Epithelial cell of proximal tubule (primary cell): Measurements from ENCODE around the gene KRT8. TPM values are rescaled to one million over a fixed set of nuclear protein-coding genes. Genes with fewer than 3 reads are reported as not detected.

Experiments
- DNase-seq: peaks from one replicate; pipeline ENCODE4 v3.0.0-alpha.2; 2011; ENCODE audit warnings: low read depth
- H3K4me3 ChIP-seq: 2 replicates; pipeline ENCODE4 v1.5.1; 2011; ENCODE audit warnings: low read depth, mild to moderate bottlenecking, low read length
- total RNA-seq: library from RNA; depleted of rRNA; stranded (reverse); fragments of >200 nt; gene quantifications from 2 replicates; pipeline ENCODE4 v1.2.3, GENCODE V29; 2015
- TF ChIP-seq, protein P1 (sequence below): conservative IDR thresholded peaks from 2 replicates; pipeline ENCODE4 v1.5.1; 2012; ENCODE audit warnings: low read depth, mild to moderate bottlenecking, low read length

The KRT8 gene
- total RNA-seq, 1 donor from 2014 or later = 1,207 TPM

DNA sequence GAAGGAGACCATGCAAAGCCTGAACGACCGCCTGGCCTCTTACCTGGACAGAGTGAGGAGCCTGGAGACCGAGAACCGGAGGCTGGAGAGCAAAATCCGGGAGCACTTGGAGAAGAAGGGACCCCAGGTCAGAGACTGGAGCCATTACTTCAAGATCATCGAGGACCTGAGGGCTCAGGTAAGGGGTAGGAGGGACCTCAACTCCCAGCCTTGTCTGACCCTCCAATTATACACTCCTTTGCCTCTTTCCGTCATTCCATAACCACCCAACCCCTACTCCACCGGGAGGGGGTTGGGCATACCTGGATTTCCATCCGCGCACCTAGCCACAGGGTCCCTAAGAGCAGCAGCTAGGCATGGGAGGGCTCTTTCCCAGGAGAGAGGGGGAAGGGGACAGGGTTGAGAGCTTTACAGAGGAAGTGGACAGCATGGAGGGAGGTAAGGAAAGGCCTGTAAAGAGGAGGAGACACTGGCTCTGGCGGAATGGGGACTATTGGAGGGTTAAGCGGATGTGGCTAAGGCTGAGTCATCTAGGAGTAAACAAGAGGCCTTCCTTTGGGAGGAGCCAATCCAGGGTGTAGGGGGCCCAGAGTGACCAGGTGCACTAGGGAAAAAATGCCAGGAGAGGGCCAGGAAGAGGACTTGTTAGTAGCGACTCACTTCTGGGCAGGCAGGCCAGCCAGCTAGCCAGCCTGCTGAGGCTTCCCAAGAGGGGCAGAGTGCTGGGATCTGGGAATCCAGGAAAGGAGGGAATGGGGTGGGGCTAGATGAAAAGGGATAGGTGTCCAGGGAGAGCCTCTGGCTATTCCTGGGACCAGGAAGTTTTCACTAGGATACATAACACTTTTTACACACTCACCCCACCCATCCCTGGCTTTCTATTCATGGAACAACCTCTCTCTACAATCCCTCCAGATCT lies 44.8 kb upstream of the KRT8 start:
- peak; percentile 88 for DNase-seq
- TF ChIP-seq, protein P1, sequence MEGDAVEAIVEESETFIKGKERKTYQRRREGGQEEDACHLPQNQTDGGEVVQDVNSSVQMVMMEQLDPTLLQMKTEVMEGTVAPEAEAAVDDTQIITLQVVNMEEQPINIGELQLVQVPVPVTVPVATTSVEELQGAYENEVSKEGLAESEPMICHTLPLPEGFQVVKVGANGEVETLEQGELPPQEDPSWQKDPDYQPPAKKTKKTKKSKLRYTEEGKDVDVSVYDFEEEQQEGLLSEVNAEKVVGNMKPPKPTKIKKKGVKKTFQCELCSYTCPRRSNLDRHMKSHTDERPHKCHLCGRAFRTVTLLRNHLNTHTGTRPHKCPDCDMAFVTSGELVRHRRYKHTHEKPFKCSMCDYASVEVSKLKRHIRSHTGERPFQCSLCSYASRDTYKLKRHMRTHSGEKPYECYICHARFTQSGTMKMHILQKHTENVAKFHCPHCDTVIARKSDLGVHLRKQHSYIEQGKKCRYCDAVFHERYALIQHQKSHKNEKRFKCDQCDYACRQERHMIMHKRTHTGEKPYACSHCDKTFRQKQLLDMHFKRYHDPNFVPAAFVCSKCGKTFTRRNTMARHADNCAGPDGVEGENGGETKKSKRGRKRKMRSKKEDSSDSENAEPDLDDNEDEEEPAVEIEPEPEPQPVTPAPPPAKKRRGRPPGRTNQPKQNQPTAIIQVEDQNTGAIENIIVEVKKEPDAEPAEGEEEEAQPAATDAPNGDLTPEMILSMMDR = peak; percentile 14
- H3K4me3 ChIP-seq = peak overlapping the region; percentile 80

DNA sequence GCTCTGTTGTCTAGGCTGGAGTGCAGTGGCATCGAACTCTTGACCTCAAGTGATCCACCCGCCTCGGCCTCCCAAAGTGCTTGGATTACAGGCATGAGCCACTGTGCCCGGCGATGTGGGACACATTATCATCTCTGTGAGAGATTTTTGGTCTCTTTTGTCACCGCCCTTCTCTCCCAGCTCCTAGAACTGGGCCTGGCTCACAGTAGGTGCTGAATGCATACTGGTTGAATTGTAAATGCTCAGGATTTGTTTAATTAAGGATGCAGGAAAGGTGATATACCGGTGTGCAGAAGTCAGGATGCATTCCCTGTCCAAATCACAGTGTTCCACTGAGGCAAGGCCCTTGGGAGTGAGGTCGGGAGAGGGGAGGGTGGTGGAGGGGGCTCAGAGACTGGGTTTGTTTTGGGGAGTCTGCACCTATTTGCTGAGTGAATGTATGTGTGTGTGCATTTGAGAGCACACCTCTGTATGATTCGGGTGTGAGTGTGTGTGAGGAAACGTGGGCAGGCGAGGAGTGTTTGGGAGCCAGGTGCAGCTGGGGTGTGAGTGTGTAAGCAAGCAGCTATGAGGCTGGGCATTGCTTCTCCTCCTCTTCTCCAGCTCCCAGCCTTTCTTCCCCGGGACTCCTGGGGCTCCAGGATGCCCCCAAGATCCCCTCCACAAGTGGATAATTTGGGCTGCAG lies 43.0 kb upstream of the KRT8 start:
- TF ChIP-seq, protein P1 = no peak
- no peak overlapping the region for H3K4me3 ChIP-seq
- no peak for DNase-seq

DNA sequence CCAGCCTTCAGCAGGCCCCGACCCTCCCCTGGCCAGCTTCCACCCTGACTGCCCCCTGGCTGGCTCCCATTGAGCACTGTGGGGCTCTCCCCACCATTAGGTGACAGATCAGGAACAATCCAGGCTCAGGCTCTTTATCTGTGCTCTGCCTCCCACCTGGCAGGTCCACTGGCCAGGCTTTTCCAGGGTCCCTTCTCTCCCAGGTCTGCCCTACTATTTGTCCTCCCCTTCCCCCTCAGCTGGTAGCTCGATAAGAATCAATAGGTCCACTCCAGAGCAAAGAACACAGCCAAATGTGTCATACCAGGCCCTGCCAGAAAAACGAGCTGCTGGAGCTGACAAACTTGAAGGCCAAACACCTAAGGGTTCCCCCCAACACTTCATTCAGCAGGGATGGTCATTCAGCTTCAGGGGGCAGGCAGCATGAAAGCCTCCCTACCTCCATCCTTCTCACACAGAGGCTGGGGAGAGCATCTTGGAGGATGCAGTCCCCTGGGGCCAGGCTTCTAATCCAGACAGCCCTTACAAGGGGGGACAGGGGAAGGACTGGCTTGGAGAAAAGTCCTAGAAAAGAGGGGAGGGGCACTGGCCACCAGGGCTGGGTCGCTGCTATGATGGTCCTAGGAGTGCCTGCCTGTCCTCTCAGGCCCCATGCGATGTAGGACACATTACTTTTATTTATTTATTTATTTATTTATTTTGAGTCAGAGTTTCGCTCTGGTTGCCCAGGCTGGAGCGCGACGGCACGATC lies 42.1 kb upstream of the KRT8 start:
- no peak for DNase-seq
- no peak overlapping the region for H3K4me3 ChIP-seq
- TF ChIP-seq, protein P1 = no peak

DNA sequence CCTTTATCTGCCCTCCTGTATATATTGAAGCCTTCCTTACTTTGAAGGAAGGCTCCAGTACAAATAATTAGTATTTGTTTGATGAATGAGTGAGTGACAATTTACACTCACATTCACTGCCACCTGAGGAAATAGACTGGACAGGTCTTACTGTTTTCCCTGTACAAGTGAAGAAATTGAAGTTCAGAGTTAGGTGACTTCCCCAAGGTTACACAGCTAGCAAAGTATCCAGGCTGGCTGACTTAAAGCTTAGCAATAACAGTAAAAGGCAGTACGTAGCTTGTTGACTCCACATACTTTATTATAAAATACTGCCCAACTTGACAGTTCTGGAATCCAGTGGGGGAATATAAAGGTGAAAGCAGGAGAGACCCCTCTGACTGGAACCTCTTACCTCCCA lies 41.5 kb upstream of the KRT8 start:
- no peak overlapping the region for H3K4me3 ChIP-seq
- DNase-seq = no peak
- TF ChIP-seq, protein P1 = no peak

DNA sequence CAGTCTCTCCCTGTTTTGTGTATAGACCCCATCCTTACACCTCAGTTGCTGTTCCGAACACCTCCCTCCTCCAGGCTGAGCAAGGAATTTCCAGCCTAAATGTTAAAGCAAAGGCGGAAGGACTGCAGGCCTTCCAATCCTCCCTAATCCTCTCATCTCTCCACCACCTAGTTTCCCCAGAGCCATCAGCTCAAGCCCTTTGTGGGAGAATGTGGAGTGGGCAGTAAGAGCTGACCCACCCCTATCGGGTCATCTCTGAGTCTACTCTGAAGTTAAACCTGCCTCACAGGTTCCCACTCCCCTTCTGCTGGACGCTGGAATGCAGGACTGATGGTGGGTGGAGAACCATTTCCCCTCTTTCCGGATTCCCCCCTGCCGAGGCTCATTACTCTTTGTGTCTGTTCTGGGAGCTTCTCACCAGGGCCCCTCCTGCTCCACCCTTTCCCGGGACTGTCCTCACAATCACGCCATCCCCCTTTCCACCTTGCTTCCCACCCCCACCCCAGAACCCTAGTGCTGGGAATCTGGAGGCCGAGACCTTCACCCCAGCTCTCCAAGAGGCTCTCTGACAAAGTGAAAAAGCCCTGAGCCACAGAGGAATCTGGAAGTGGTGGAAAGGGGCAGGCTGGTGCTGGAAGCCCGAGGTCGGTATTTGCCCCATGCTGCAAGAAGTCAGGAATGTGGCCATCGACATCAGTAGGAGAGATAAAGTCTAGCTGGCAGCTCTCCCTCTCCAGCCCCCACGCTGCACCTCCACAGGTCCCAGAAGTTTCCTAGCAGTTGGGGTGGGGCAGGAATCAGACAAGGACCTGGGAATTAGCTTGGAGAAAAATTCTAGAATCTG lies 40.7 kb upstream of the KRT8 start:
- DNase-seq = no peak
- TF ChIP-seq, protein P1 = no peak
- no peak overlapping the region for H3K4me3 ChIP-seq

DNA sequence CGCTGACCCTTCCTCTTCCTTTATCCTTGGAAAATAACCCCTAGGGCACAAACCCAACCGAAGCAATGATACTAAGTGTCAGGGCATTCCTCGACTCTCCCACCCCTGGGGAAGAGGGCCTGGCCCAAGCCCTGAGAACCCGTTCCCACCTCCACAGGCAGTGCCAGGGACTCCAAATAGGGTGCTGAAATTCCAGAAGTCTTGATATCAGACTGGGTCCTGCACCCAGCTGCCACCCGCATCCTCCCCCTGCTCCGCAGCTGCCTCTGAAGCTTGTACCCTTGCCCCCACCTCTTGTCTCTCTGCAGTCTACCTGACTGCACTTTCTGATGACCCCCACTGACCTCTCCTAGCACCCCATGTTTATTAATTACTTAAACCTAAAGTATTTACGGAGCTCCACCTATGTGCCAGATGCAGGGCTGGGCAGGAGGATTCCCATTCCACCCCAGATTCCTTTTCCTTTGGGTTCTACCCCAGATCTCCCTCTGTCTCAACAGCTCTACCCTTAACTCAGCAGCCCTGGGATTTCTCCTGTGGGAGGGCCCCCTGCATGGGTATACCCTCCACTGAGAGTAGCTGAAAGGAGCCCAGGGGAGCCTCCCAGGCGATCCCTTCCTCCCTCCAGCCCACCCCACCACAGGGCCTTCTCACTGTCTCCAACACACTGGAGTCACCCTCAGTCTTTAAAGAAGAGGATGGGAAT lies 40.0 kb upstream of the KRT8 start:
- DNase-seq = no peak
- TF ChIP-seq, protein P1 = no peak
- H3K4me3 ChIP-seq = no peak overlapping the region
